WI38 (cell line): ENCODE data around the gene TTBK2.
"Not testable (repeated sequence)": the region's sequence is repeated elsewhere in the genome, so short reads cannot be mapped to it uniquely, and the experiment has no call there.

ENCODE experiments used
- H3K4me3 ChIP-seq: 2 replicates; pipeline ENCODE4 v1.5.1; 2011; ENCODE audit warnings: low read depth, mild to moderate bottlenecking, control low read depth, low read length
- CTCF ChIP-seq: IDR thresholded peaks from 2 replicates; pipeline ENCODE4 v1.5.1; 2012; ENCODE audit warnings: low read depth, mild to moderate bottlenecking, control low read depth, low read length

The TTBK2 gene

GRCh38 chr15:42920519-42921341 lies at the start of gene TTBK2:
TTBK2 (minus strand) TSS chr15:42920778; CDS start chr15:42878617, 42,161 bp downstream.
- TF ChIP-seq CTCF = no peak

GRCh38 chr15:42964476-42964875 lies 43.9 kb upstream of the TTBK2 start:
- no peak overlapping the region for H3K4me3 ChIP-seq
- TF ChIP-seq CTCF = no peak

More at GRCh38 chr15:42920519-42921341, at the start of gene TTBK2:
- peak within 1 kb of the TSS; percentile 67 for H3K4me3 ChIP-seq

- no peak overlapping the region for H3K4me3 ChIP-seq
- no peak for TF ChIP-seq CTCF
Observed at GRCh38 chr15:42955518-42955917, 34.9 kb upstream of the TTBK2 start.

DNA sequence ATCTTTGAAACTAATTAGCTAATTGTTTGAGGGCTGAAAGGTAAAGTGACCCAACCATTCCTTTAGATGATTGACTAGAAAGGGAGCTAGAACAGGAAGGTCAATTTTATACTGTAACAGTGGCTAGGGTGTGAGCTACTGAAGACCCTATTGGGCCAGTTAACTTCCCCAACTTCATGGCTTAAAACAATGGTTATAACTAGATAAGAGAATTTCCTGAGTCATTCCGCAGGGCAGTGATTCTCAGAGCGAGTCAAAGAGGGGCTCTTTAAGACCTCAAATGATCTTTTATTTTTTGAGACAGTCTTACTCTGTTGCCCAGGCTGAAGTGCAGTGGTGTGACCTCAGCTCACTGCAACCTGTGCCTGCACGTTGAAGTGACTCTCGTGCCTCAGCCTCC lies 33.7 kb upstream of the TTBK2 start:
- no peak overlapping the region for H3K4me3 ChIP-seq
- no peak for TF ChIP-seq CTCF

- H3K4me3 ChIP-seq = not testable (repeated sequence)
Observed at GRCh38 chr15:42948898-42949297, 28.3 kb upstream of the TTBK2 start.

DNA sequence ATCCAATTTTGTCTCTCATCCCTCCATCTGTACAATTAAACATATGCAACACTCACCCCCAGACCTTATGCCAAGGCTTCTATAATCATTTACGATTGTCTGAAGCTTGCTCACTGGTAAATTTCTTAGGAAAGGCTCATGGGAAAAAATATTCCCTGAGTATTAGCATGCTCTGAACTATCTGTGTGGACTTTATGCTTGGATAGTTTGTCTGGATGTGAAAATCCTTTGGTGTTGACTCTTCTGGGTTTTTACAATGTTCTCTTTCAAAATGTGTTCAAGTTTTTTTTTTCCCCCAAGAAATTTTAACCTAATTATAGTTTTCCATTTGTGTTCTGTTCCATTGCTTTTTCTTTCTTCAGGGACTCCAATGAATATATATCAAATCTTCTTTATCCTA lies 19.9 kb upstream of the TTBK2 start:
- TF ChIP-seq CTCF = no peak
- no peak overlapping the region for H3K4me3 ChIP-seq

GRCh38 chr15:42939841-42940240 lies 19.3 kb upstream of the TTBK2 start:
- no peak overlapping the region for H3K4me3 ChIP-seq
- no peak for TF ChIP-seq CTCF

DNA sequence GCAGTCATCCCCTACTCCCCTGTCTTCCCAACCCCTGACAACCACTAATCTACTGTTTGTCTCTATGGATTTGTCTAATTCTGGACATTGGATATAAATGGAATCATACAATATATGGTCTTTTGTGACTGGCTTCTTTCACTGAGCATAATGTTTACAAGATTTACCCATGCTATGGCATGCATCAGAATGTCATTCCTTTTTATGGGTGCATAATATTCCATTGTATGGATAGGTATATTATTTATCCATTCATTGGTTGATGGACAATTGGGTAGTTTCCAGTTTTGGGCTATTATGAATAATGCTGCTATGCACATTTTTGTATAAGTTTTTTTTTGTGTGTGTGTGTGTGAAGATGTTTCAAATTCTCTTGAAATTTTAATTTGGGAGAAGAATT lies 16.6 kb upstream of the TTBK2 start:
- no peak for TF ChIP-seq CTCF
- H3K4me3 ChIP-seq = no peak overlapping the region
